H1 (cell line): ENCODE data around the gene RGL1. TPM values are rescaled to one million over a fixed set of nuclear protein-coding genes. Genes with fewer than 3 reads are reported as not detected.

Experiments used
- CTCF ChIA-PET: fragments of 300-600 bp; sonication (Branson Sonifier 250); formaldehyde crosslinking; loops from one replicate; lab custom pipeline; 2021; ENCODE audit not compliant: partially characterized antibody; lab: Charles Lee
- POLR2A ChIA-PET: fragments of 300-600 bp; sonication (Branson Sonifier 250); formaldehyde crosslinking; loops from one replicate; lab custom pipeline; 2021; ENCODE audit warnings: inconsistent platforms; ENCODE audit not compliant: partially characterized antibody; lab: Charles Lee
- DNase-seq, 2 experiments: peaks; one replicate each; pipeline versions ENCODE4 v3.0.0 to v3.0.0-alpha.2; 2010 to 2022; ENCODE audit warnings: low spot score in 2 of 2, low read depth in 1 of 2, mixed read lengths in 1 of 2
- FAIRE-seq: peaks from 2 replicates; lab custom pipeline; 2011; peaks lifted over from hg19 to GRCh38; lab: Jason Lieb, UNC
- H2AFZ ChIP-seq: 2 replicates; pipeline ENCODE4 v1.8.1; 2012; ENCODE audit warnings: low read length, inconsistent platforms
- H2AK5ac ChIP-seq: 2 replicates; pipeline ENCODE4 v1.6.1; 2013; ENCODE audit warnings: low read depth, low read length
- H2BK120ac ChIP-seq: replicated peaks from 2 replicates; pipeline ENCODE3; 2013; ENCODE audit warnings: low read depth, low read length, inconsistent platforms
- H2BK12ac ChIP-seq: 2 replicates; pipeline ENCODE4 v1.6.1; 2013; ENCODE audit warnings: low read depth, low read length
- H2BK15ac ChIP-seq: 2 replicates; pipeline ENCODE4 v1.6.1; 2013; ENCODE audit warnings: low read length
- H2BK20ac ChIP-seq: 2 replicates; pipeline ENCODE4 v1.6.1; 2013; ENCODE audit warnings: low read length
- H2BK5ac ChIP-seq: 2 replicates; pipeline ENCODE4 v1.6.1; 2013; ENCODE audit warnings: low read depth, low read length
- H3K14ac ChIP-seq: 2 replicates; pipeline ENCODE4 v1.6.1; 2013; ENCODE audit warnings: inconsistent platforms; ENCODE audit not compliant: insufficient read length
- H3K18ac ChIP-seq: 2 replicates; pipeline ENCODE4 v1.6.1; 2013; ENCODE audit warnings: low read length; ENCODE audit errors: extremely low read depth
- H3K23ac ChIP-seq: 2 replicates; pipeline ENCODE4 v1.6.1; 2013; ENCODE audit warnings: inconsistent platforms; ENCODE audit not compliant: insufficient read length
- H3K23me2 ChIP-seq: 2 replicates; pipeline ENCODE4 v1.6.1; 2013; ENCODE audit warnings: low read depth, low read length
- H3K27ac ChIP-seq: 2 replicates; pipeline ENCODE4 v1.6.1; 2011; ENCODE audit warnings: low read depth, low read length, inconsistent platforms
- H3K27me3 ChIP-seq, 4 experiments: replicated peaks in 1 of 4; 1 replicate in 1 of 4; 2 replicates in 3 of 4; pipeline versions ENCODE4 v1.6.1 to v1.8.1; 2011 to 2013; ENCODE audit warnings: low read length in 3 of 4, mild to moderate bottlenecking in 3 of 4, inconsistent platforms in 2 of 4, mixed read lengths in 2 of 4, moderate library complexity in 1 of 4; ENCODE audit not compliant: control insufficient read depth in 3 of 4, insufficient read depth in 3 of 4; ENCODE audit errors: extremely low read depth in 1 of 4
- H3K36me3 ChIP-seq, 4 experiments: 2 replicates each; pipeline versions ENCODE4 v1.6.1 to v1.8.1; 2011 to 2013; ENCODE audit warnings: mild to moderate bottlenecking in 4 of 4, low read length in 3 of 4, moderate library complexity in 2 of 4, control low read depth in 1 of 4, inconsistent platforms in 1 of 4; ENCODE audit not compliant: insufficient read depth in 4 of 4, control insufficient read depth in 2 of 4
- H3K4ac ChIP-seq: replicated peaks from 2 replicates; pipeline ENCODE3; 2013; ENCODE audit warnings: low read length, low read depth, mixed read lengths, inconsistent platforms; ENCODE audit not compliant: insufficient read length
- H3K4me1 ChIP-seq, 4 experiments: replicated peaks in 1 of 4; 1 replicate in 1 of 4; 2 replicates in 3 of 4; pipeline versions ENCODE4 v1.6.1 to v1.8.1; 2011 to 2013; ENCODE audit warnings: low read length in 3 of 4, inconsistent platforms in 2 of 4, mixed read lengths in 1 of 4; ENCODE audit not compliant: insufficient read depth in 4 of 4, control insufficient read depth in 3 of 4
- H3K4me2 ChIP-seq, 2 experiments: 2 replicates each; pipeline versions ENCODE4 v1.6.1 to v1.8.1; 2011 to 2013; ENCODE audit warnings: low read depth in 2 of 2, low read length in 2 of 2, control low read depth in 1 of 2, inconsistent platforms in 1 of 2, mild to moderate bottlenecking in 1 of 2; ENCODE audit not compliant: insufficient read depth in 1 of 2
- H3K4me3 ChIP-seq, 4 experiments: fragments of 200-600, 300-600 bp in 1 of 4; sonication (generic), shearing (Covaris generic), sonication (Bioruptor Twin) in 1 of 4; 2 replicates each; pipeline versions ENCODE4 v1.5.1 to v1.8.1; 2011 to 2016; ENCODE audit warnings: low read length in 4 of 4, low read depth in 3 of 4, control low read depth in 2 of 4, inconsistent platforms in 2 of 4, mild to moderate bottlenecking in 2 of 4, mixed read lengths in 1 of 4, moderate library complexity in 1 of 4; ENCODE audit not compliant: insufficient read depth in 2 of 4; ENCODE audit errors: extremely low read depth in 1 of 4
- H3K56ac ChIP-seq: replicated peaks from 2 replicates; pipeline ENCODE3; 2013; ENCODE audit warnings: low read depth, mild to moderate bottlenecking, mixed read lengths, low read length, inconsistent platforms; ENCODE audit not compliant: insufficient read length
- H3K79me1 ChIP-seq: 2 replicates; pipeline ENCODE4 v1.6.1; 2013; ENCODE audit warnings: low read depth, low read length, control low read depth
- H3K79me2 ChIP-seq, 2 experiments: 2 replicates each; pipeline versions ENCODE4 v1.6.1 to v1.8.1; 2012 to 2013; ENCODE audit warnings: low read length in 2 of 2, mild to moderate bottlenecking in 2 of 2, inconsistent platforms in 1 of 2; ENCODE audit not compliant: insufficient read depth in 2 of 2, control insufficient read depth in 1 of 2
- H3K9ac ChIP-seq, 4 experiments: replicated peaks in 1 of 4; 1 replicate in 1 of 4; 2 replicates in 3 of 4; pipeline versions ENCODE4 v1.6.1 to v1.8.1; 2011 to 2013; ENCODE audit warnings: low read depth in 3 of 4, low read length in 3 of 4, control low read depth in 2 of 4, mild to moderate bottlenecking in 2 of 4, moderate library complexity in 2 of 4, inconsistent platforms in 1 of 4; ENCODE audit errors: extremely low read depth in 1 of 4
- H3K9me3 ChIP-seq, 2 experiments: 2 replicates each; pipeline versions ENCODE4 v1.6.1 to v1.8.1; 2012 to 2013; ENCODE audit warnings: mild to moderate bottlenecking in 2 of 2, moderate library complexity in 2 of 2, control low read depth in 1 of 2, inconsistent platforms in 1 of 2, low read depth in 1 of 2, low read length in 1 of 2, mixed read lengths in 1 of 2; ENCODE audit not compliant: insufficient read depth in 2 of 2
- H4K20me1 ChIP-seq, 2 experiments: replicated peaks in 1 of 2; 2 replicates each; pipeline versions ENCODE3 to v1.8.1; 2011 to 2013; ENCODE audit warnings: inconsistent platforms in 2 of 2, low read length in 2 of 2, mild to moderate bottlenecking in 1 of 2; ENCODE audit not compliant: insufficient read depth in 2 of 2, control insufficient read depth in 1 of 2
- H4K5ac ChIP-seq: 2 replicates; pipeline ENCODE4 v1.6.1; 2013; ENCODE audit warnings: low read length, low read depth, mixed read lengths, inconsistent platforms; ENCODE audit not compliant: insufficient read length
- H4K8ac ChIP-seq: 2 replicates; pipeline ENCODE4 v1.8.0; 2013; ENCODE audit warnings: mild to moderate bottlenecking, moderate library complexity, low read length, inconsistent platforms; ENCODE audit not compliant: insufficient read depth; ENCODE audit errors: extremely low read depth
- H4K91ac ChIP-seq: replicated peaks from 2 replicates; pipeline ENCODE3; 2013; ENCODE audit warnings: low read length, mixed read lengths, inconsistent platforms; ENCODE audit not compliant: insufficient read length
- ASH2L ChIP-seq: fragments of 200-600, 300-600 bp; sonication (generic); IDR thresholded peaks from one replicate; pipeline ENCODE4 v1.7.1; 2017; ENCODE audit warnings: low read length
- CHD2 ChIP-seq: IDR thresholded peaks from 2 replicates; pipeline ENCODE4 v1.6.1; 2012; ENCODE audit warnings: low read length, improper control_type of control experiment
- EGR1 ChIP-seq: IDR thresholded peaks from 2 replicates; pipeline ENCODE4 v1.6.1; 2011; ENCODE audit warnings: low read depth, low read length, borderline replicate concordance
- EZH2 ChIP-seq: fragments of 200-600 bp; sonication (generic); IDR thresholded peaks from 2 replicates; pipeline ENCODE4 v1.7.1; 2012; ENCODE audit warnings: low read depth, mild to moderate bottlenecking, moderate library complexity, low read length, inconsistent platforms; ENCODE audit not compliant: severe bottlenecking
- HDAC2 ChIP-seq, 2 experiments: fragments of 300-600 bp in 1 of 2; sonication (generic) in 1 of 2; IDR thresholded peaks; 2 replicates each; pipeline ENCODE4 v1.6.1; 2011 to 2012; ENCODE audit warnings: low read depth in 2 of 2, low read length in 2 of 2, mild to moderate bottlenecking in 2 of 2, moderate library complexity in 2 of 2, borderline replicate concordance in 1 of 2, inconsistent platforms in 1 of 2
- HDAC6 ChIP-seq: IDR thresholded peaks from one replicate; pipeline ENCODE4 v1.7.1; 2012; ENCODE audit warnings: low read depth, mild to moderate bottlenecking, inconsistent platforms, low read length, moderate library complexity
- JUND ChIP-seq: IDR thresholded peaks from 2 replicates; pipeline ENCODE4 v1.6.1; 2011; ENCODE audit warnings: mild to moderate bottlenecking, improper control_type of control experiment, low read length
- KDM5A ChIP-seq: fragments of 200-600 bp; IDR thresholded peaks from 2 replicates; pipeline ENCODE4 v1.7.1; 2012; ENCODE audit warnings: mild to moderate bottlenecking, low read length, inconsistent platforms, mixed read lengths
- POLR2AphosphoS5 ChIP-seq: IDR thresholded peaks from 2 replicates; pipeline ENCODE4 v1.6.1; 2011; ENCODE audit warnings: low read depth, low read length
- SUZ12 ChIP-seq: fragments of 200-600 bp; sonication (generic); IDR thresholded peaks from 2 replicates; pipeline ENCODE4 v1.6.1; 2012; ENCODE audit warnings: mild to moderate bottlenecking, inconsistent platforms, low read length, moderate library complexity, mixed read lengths
- TAF7 ChIP-seq: optimal IDR thresholded peaks from 2 replicates; pipeline ENCODE3; 2011; ENCODE audit warnings: low read depth, mild to moderate bottlenecking, inconsistent platforms, low read length, moderate library complexity, borderline replicate concordance
- TEAD4 ChIP-seq: IDR thresholded peaks from 2 replicates; pipeline ENCODE4 v1.6.1; 2012; ENCODE audit warnings: low read depth, low read length, inconsistent platforms, mixed read lengths
- WGBS, 2 experiments: shearing (Covaris generic) in 1 of 2; methylation state at CpG; one replicate each; pipeline versions ENCODE4 v1.1.6 to v1.1.7; 2013 to 2015; ENCODE audit warnings: low lambda C conversion rate in 2 of 2, mixed read lengths in 2 of 2, inconsistent platforms in 1 of 2, low coverage in 1 of 2, missing lambda C conversion rate in 1 of 2; ENCODE audit not compliant: insufficient replicate concordance in 2 of 2, insufficient coverage in 1 of 2, insufficient read length in 1 of 2; ENCODE audit errors: extremely low coverage in 1 of 2, missing lambda C conversion rate in 1 of 2; 5-methylcytosine and 5-hydroxymethylcytosine counted together
- polyA plus RNA-seq, 7 experiments: library from polyadenylated mRNA; depleted of rRNA in 3 of 7; stranded (reverse) in 5 of 7; unstranded in 2 of 7; fragments of >200 nt in 5 of 7; fragments of 200-250 nt in 2 of 7; gene quantifications; 1 replicate in 5 of 7; 2 replicates in 1 of 7; 4 replicates in 1 of 7; pipeline versions ENCODE4 v1.2.1 to v1.2.3, GENCODE V29; 2011 to 2013; ENCODE audit warnings: missing spikeins in 2 of 7, mixed read lengths in 2 of 7
- total RNA-seq: library from RNA; stranded (reverse); fragmentation: NEBNext Ultra II Directional; extraction: Animal tissue kit (Norgen Biotek cat#: 25700); gene quantifications from 2 replicates; pipeline ENCODE4 v1.2.1, GENCODE V29; 2021
- TF ChIP-seq, protein P1 (sequence below): IDR thresholded peaks from 2 replicates; pipeline ENCODE4 v1.6.1; 2012; ENCODE audit warnings: low read length, inconsistent platforms

RGL1 gene
- total and polyA plus RNA-seq, 2 of the 8 experiments (the other 6 are each of a cell fraction or from before 2014, with no cell fraction given): 0.98 to 2.4 TPM

DNA sequence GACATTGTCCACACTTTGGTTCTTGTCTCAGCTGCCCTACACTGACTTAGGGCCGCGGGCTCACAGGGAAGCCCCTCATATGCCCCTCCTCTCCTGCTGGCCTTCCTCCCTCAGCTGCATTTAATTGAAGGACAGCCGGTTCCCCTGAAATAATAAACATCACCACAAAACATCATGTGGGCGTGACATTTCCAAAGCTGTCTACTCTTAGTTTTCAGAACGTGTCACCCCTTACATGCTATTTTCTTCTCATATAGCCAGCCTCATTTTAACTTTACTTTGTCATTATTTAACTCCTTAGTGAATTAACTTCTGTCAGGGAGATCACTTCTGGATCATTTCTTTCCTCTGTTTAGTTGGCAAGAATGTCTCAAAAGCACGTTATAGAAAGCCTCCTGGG lies 129.4 kb downstream of the RGL1 start:
- Histone ChIP-seq H3K27me3 (0 out of 7 replicates have a peak, but pooled peaks cover 0 to 3% (median 0%) of the 10 kb centered on the region in 4 experiments), H4K91ac (no peak overlapping the region)
- TF ChIP-seq TEAD4 (no peak), CHD2 (no peak), TAF7 (no peak), EGR1 (no peak), HDAC2 (IDR thresholded peaks at IDR 0.05; ENCODE audit: borderline replicate concordance in 1 of 2, low read depth in 2 of 2, low read length in 2 of 2) (no peak), POLR2AphosphoS5 (no peak), EZH2 (no peak), JUND (no peak), HDAC6 (no peak), KDM5A (no peak), SUZ12 (no peak), ASH2L (no peak)
- TF ChIP-seq, protein P1, sequence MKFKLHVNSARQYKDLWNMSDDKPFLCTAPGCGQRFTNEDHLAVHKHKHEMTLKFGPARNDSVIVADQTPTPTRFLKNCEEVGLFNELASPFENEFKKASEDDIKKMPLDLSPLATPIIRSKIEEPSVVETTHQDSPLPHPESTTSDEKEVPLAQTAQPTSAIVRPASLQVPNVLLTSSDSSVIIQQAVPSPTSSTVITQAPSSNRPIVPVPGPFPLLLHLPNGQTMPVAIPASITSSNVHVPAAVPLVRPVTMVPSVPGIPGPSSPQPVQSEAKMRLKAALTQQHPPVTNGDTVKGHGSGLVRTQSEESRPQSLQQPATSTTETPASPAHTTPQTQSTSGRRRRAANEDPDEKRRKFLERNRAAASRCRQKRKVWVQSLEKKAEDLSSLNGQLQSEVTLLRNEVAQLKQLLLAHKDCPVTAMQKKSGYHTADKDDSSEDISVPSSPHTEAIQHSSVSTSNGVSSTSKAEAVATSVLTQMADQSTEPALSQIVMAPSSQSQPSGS: no peak

More for the DNA sequence above, 129.4 kb downstream of the RGL1 start:
- POLR2A ChIA-PET: no interaction called here
- 95% methylated on average over 6 of the region's 6 CpGs; no CpG with 5 or more reads in 1 of the 2 experiments for WGBS, 2 experiments
- Histone ChIP-seq H4K5ac (no peak overlapping the region), H3K23me2 (no peaks in the 10 kb centered on the region), H2BK5ac (no peak overlapping the region), H3K4ac (no peak overlapping the region), H3K4me3 (no peak overlapping the region), H3K23ac (no peak overlapping the region), H3K14ac (no peak overlapping the region), H3K79me1 (no peaks in the 10 kb centered on the region), H3K4me2 (no peak overlapping the region), H3K4me1 (no peaks in the 10 kb centered on the region), H3K18ac (no peak overlapping the region), H2AK5ac (no peak overlapping the region), H4K8ac (no peak overlapping the region), H4K20me1 (no peaks in the 10 kb centered on the region), H3K27ac (no peak overlapping the region), H3K36me3 (no peaks in the 10 kb centered on the region), H2BK120ac (no peak overlapping the region), H3K79me2 (no peaks in the 10 kb centered on the region), H3K9ac (no peak overlapping the region), H3K9me3 (no peaks in the 10 kb centered on the region), H2AFZ (no peak overlapping the region), H2BK12ac (no peak overlapping the region), H3K56ac (no peak overlapping the region), H2BK20ac (no peak overlapping the region), H2BK15ac (no peak overlapping the region)
- CTCF ChIA-PET: interaction anchor here (0.8 to 1.6 kb wide), 3 partner anchors 13 to 278 kb away, joined by 3 to 5 read pairs (median 4); no protein-coding TSS in a partner anchor
- DNase-seq (no peak), FAIRE-seq (no peak)
